Activated naive CD8-positive, alpha-beta T cell (primary cell): Measurements from ENCODE around the gene HEXIM2.
"Not testable (repeated sequence)": the region's sequence is repeated elsewhere in the genome, so short reads cannot be mapped to it uniquely, and the experiment has no call there.

Experiments
- H3K27ac Mint-ChIP-seq: one replicate; pipeline ENCODE4 v1.8.0; 2021; ENCODE audit warnings: mixed read lengths
- H3K27me3 Mint-ChIP-seq: one replicate; pipeline ENCODE4 v1.8.0; 2021; ENCODE audit warnings: mixed read lengths
- H3K36me3 Mint-ChIP-seq: one replicate; pipeline ENCODE4 v1.8.0; 2021; ENCODE audit warnings: mixed read lengths
- H3K4me1 Mint-ChIP-seq: one replicate; pipeline ENCODE4 v1.8.0; 2021; ENCODE audit warnings: low read depth, mixed read lengths
- H3K4me3 Mint-ChIP-seq: one replicate; pipeline ENCODE4 v1.8.0; 2021; ENCODE audit warnings: mild to moderate bottlenecking, mixed read lengths
- H3K9me3 Mint-ChIP-seq: one replicate; pipeline ENCODE4 v1.8.0; 2021; ENCODE audit warnings: low read depth, mixed read lengths

HEXIM2 gene

GRCh38 chr17:45197108-45197507 lies 35.4 kb downstream of the HEXIM2 start:
- Mint-ChIP-seq H3K4me3 (no peak overlapping the region), H3K27me3 (no peaks in the 10 kb centered on the region), H3K9me3 (no peaks in the 10 kb centered on the region), H3K36me3 (no peaks in the 10 kb centered on the region), H3K4me1 (peaks cover 3% of the 10 kb centered on the region), H3K27ac (no peak overlapping the region)

DNA sequence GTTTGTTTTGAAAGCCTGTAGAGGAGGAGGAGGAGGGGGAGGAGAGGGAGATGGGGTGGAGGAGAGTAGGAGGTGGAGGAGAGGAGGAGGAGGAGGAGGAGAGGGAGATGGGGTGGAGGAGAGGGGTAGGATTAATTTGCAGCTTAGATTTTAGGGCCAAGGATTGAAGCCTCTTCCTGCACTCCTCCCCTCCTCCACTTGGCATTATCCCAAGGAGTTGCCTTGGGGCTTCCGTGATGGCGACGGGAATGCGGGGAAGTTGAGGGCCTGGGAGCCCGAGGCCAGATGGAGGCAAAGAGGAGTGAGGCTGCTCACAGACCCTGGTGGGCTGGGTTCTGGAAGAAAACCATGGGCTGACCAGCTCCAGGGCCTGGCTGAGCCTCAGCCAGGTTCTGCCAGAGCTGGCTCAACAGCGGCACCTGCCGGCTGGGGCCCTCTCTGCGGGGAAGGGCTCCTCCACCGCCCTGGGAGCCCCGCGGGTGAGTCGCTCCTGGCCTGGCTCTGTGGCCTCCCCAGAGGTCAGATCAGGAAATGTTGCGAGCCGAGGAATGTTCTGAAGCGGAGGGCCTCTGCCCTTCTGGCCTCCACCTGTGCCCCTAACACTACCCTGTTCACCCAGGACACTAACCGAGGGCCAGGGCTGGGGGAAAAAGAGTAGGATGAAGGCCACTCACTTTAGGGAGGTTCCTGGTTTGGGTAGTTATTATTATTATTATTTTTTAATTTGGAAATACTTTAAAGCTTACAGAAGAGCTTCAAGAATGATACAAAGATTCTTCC lies 36.1 kb downstream of the HEXIM2 start:
- Mint-ChIP-seq H3K4me1 (peaks cover 3% of the 10 kb centered on the region), H3K36me3 (no peaks in the 10 kb centered on the region), H3K9me3 (no peaks in the 10 kb centered on the region), H3K4me3 (no peak overlapping the region), H3K27me3 (no peaks in the 10 kb centered on the region), H3K27ac (no peak overlapping the region)

DNA sequence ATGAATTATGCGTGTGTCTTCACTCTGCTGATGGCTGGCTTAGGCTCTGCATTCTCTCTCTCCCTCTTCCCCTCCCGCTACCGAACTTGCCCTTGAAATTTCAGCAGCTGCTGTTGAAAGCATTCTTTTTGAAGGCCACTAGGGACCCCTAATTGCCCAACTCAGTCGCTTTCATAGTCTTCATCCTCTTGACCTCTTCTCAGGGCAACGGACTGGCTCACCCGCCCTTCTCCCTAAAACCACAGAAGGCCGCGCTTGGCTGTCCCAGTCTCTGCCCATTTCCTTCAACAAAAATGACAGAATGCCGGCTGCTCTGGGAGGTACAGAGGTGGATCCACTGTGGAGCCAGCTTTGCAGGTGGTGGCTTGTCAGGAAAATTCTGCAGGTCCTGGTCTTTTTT lies 39.0 kb downstream of the HEXIM2 start:
- Mint-ChIP-seq H3K27ac (no peak overlapping the region), H3K4me1 (peaks cover 3% of the 10 kb centered on the region), H3K27me3 (no peaks in the 10 kb centered on the region), H3K4me3 (no peak overlapping the region), H3K9me3 (no peaks in the 10 kb centered on the region), H3K36me3 (no peaks in the 10 kb centered on the region)

- Mint-ChIP-seq H3K4me1 (peaks cover 3% of the 10 kb centered on the region), H3K27me3 (no peaks in the 10 kb centered on the region), H3K4me3 (no peak overlapping the region), H3K36me3 (no peaks in the 10 kb centered on the region), H3K9me3 (no peaks in the 10 kb centered on the region), H3K27ac (no peak overlapping the region)
These were observed 39.8 kb downstream of the HEXIM2 start for GRCh38 chr17:45201457-45201856.

DNA sequence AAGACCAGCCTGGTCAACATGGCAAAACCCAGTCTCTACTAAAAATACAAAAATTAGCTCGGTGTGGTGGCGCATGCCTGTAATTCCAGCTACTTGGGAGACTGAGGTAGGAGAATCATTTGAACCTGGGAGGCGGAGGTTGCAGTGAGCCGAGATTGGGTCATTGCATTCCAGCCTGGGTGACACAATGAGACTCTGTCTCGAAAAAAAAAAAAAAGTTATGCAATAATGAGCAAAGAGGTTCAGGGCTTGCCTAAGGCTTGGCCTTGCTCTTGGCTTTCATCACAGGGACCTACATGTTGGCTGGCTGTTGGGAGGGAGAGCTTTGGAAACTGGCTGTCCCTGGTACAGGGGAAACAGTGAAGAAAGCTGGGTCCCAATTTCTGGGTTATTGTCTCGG lies 40.2 kb downstream of the HEXIM2 start:
- H3K27me3 Mint-ChIP-seq, H3K4me1 Mint-ChIP-seq, H3K4me3 Mint-ChIP-seq, H3K36me3 Mint-ChIP-seq, H3K27ac Mint-ChIP-seq, H3K9me3 Mint-ChIP-seq: not testable (repeated sequence)

DNA sequence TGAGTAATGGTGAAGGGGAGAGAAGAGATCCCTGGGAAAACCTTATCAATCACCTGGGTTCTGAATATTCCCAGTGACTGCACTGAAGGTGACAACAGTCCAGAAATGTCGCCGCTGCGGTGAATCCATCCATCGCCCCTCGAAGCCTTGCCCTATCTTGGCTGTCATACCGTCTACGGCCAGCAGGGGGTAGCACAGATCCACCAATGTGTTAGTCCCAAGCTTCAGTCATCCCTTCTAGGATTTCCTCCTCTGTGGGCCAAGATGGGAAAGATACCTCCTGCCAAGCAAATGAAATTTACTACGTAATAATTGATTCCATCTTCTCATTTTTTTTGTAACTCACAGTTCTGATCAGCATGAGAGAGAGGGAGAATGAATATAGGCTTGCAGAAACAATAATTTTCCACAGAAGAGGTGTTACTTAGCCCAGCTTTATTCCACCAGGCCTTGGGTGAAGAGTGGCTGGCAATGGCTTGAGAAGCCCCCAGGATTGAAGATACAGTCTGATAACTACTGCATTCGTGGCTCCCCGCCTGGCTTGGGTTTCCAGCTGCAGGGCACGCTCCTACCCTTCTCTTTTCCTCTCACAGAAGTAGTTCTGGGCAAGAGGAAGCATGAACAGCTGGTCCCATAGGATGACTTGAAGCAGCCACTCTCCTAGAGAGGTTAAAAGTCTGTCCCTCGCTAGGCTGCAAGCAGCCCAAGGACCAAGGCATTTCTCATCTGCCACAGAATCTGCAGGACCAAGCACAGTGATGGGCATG lies 57.4 kb downstream of the HEXIM2 start:
- no peaks in the 10 kb centered on the region for H3K9me3 Mint-ChIP-seq
- peak overlapping the region; percentile 86 for H3K27ac Mint-ChIP-seq
- no peaks in the 10 kb centered on the region for H3K27me3 Mint-ChIP-seq
- H3K4me1 Mint-ChIP-seq: peaks cover 37% of the 10 kb centered on the region
- no peaks in the 10 kb centered on the region for H3K36me3 Mint-ChIP-seq
- H3K4me3 Mint-ChIP-seq: peak overlapping the region; percentile 88
